GM23248 (cell line): ENCODE results near the gene EDIL3.

Experiments
- EZH2 ChIP-seq: fragments of 200-600 bp; sonication (generic); IDR thresholded peaks from 2 replicates; pipeline ENCODE4 v1.6.1; 2018; ENCODE audit warnings: antibody characterized with exemption, mild to moderate bottlenecking; ENCODE audit not compliant: insufficient read depth, poor library complexity, severe bottlenecking
- EZH2phosphoT487 ChIP-seq: fragments of 200-600 bp; sonication (generic); IDR thresholded peaks from 2 replicates; pipeline ENCODE4 v1.6.1; 2018; ENCODE audit warnings: antibody characterized with exemption, moderate library complexity, mild to moderate bottlenecking, low read depth; ENCODE audit not compliant: insufficient read depth

DNA sequence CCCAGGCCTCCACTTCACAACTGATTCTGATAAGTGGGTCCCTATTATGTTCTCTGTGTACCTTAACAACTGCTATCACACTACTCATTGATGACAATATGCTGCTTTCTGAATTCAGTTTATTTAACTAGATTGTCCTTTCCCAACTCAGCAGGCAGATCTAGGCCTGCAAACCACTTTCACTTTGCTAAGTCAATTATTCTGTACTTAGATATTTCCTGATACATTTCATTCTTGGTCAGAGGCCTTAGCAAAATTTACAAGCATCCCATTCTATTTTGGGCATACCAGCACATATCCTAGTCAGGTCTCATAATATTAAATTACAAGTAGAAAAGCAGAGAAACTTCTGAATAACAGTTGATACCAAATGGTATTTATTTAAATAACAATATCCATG lies 428.3 kb downstream of the EDIL3 start:
- TF ChIP-seq EZH2 = no peak
- TF ChIP-seq EZH2phosphoT487 = no peak
